GM19240 (cell line): ENCODE results near the gene ZNRF2.
"Not testable (repeated sequence)": the region's sequence is repeated elsewhere in the genome, so short reads cannot be mapped to it uniquely, and the experiment has no call there.

ENCODE experiments used
- DNase-seq: peaks from one replicate; pipeline ENCODE4 v3.0.0; 2011; ENCODE audit warnings: low spot score; ENCODE audit not compliant: insufficient read length

The ZNRF2 gene

GRCh38 chr7:30260246-30260768, 24.1 kb upstream of the ZNRF2 start:
- no peak for DNase-seq

DNA sequence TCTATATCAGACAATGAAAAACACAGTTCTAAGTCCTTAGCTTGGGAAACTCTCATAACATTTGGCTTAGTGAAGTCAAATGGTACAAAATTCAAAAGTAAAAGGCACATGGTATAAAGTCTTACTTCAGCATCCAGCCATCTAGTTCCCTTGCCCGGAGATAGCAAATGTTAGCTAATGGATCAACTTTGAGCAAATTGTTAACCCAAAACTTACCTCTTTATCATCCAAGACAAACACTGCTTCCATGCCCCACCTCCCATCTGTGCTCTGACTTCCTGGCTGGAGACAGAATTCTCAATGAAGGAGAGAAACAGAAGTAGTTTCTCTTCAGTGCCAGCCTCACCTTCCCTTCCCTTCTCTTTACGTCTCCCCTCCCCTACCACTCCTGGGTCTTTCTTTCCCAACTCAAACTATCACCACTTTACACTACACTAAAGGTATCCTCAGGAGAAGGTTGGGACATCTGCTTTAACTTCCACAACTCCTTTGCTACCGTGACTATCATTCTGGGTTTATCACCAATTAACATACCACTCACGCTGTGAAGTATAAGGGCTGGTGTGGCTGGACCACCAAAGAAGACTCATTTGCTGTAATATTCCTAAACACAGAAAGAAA, 21.2 kb upstream of the ZNRF2 start:
- no peak for DNase-seq

DNA sequence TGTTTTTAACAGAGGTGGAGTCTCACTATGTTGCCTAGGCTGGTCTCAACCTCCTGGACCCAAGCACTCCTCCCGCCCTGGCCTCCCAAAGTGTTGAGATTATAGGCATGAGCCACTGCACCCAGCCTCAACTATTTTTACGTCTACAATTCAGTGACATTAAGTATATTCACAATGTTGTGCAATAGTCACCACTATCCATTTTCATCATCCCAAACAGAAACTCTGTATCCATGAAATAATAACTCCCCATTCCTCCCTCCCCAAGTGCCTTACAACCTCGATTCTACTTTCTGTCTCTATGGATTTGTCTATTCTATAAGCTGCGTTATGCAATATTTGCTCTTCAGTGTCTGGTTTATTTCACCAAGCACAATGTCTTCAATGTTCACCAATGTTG, 20.3 kb upstream of the ZNRF2 start:
- no peak for DNase-seq

- DNase-seq: not testable (repeated sequence)
Measured at GRCh38 chr7:30265189-30265588, 19.2 kb upstream of the ZNRF2 start.

GRCh38 chr7:30266686-30267085, 17.7 kb upstream of the ZNRF2 start:
- no peak for DNase-seq

- no peak for DNase-seq
Measured at GRCh38 chr7:30268586-30268985, 15.8 kb upstream of the ZNRF2 start.

DNA sequence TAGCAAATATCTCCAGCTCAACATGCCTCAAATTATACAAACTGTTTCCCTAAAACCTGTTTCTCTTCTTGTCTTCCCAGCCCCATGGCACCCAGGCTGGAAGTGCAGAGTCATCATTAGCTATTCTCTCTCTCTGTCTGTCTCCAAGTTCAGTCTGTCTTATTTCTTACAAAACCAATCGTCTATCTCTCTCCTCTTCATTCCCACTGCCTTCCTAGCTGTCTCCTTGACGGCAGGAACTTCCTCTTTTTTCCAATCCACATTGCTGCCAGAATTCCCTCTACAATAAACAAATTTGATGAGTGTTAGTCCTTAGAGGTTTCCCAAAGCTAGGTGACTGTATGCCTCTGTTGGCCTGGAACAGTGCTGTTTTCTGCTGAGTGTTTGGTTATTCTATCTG, 14.9 kb upstream of the ZNRF2 start:
- DNase-seq: no peak

- no peak for DNase-seq
Measured at GRCh38 chr7:30270921-30271320, 13.5 kb upstream of the ZNRF2 start.

DNA sequence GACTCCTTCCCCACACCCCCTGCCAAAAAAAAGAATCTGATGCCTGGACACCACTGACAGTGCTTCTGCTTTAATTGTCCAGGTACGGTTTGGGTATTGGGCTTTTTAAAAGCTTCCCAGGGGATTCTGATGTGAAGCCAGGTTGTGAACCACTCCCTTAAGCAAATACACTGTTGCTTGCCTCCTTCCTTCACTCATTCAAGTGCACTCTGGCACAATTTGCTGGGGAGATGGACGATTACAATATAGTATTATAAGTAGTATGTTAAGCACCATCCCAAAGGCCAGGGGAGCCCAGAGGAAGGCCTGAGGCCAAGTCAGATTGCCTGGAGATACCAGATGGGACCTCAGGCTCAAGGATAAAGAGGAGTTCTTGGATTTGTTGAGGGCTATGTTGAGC, 12.3 kb upstream of the ZNRF2 start:
- no peak for DNase-seq

DNA sequence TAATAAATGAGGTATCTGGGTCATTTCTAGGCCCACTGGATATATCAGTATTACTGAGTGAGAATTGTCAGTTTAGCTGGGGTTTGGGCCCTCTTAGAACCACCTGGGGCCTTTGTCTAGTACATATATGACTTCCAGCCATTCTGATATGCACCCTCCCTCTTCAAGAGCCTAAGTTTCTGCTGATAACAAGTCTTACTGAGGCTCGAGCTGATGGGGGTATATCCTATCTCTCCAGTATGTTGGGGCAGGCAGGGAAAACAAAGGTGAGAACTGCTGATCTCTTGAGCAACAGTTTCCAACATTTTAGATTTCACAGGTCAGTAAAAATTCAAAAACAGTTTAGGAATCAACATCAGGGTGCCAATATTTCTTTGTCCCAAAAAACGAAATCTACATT, 10.8 kb upstream of the ZNRF2 start:
- no peak for DNase-seq

DNA sequence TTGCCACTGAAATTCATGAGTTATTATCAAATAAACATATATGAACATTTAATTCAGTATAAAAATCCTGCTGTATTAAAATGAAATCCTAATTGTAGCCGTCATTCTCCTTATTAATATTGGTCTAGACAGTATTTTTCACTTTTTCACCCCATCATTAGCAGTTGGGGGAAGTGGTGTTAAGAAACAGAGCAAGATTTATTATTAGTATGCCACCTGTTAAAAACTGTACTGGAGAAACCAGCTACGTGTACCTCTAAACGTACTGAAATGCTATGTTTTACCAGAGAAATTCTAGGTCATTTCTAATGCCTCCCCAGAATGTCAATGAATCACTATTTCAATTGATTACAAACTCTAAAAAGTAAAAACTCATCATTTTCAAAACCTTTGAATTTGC, 9.8 kb upstream of the ZNRF2 start:
- no peak for DNase-seq

DNA sequence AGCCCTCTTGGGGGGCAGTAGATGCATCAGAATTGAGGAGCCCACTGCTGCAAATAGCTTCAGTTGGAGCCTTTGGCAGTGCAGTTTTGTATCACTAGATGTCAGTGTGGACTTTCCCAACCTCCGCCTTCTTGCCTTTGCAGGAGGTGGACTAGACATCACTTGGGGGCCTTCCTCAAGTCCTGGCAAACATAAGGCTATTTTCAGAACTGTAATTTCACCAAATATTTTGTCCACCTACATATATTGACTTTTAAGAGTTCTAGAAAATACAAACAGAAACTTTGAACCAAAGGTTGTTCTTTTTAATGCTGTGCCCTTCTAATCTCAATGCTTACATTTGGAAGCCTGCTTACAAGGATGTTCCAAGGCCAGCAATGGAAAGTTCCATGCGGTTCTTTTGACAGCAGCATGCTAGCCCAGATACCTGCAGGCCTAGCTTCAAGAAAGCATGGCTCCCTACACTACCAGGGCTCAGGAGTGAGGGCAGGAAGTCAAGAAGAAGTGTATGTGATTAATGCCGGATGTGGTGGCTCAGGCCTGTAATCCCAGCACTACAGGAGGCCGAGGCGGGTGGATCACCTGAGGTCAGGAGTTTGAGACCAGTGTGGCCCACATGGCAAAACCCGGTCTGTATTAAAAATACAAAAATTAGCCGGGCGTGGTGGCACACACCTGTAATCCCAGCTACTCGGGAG, 8.0 kb upstream of the ZNRF2 start:
- no peak for DNase-seq

DNA sequence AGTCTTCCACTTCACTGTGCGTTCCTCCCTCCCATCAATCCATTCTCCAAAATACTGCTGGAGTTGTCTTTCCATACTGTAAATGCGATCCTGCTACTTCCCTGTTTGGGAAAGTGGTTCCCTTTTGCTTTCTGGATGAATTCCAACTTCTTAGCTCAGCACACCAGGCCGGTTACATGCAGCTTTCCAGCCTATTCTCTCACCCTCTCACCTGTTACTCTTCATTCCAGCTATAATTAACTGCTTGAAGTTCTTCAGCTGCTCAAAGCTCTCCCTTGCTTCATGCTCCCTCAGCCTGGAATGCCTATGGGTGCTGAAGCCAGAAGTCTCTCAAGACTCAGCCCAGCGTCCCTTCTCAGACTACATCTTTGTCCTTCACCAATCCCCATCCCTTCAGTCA, 6.0 kb upstream of the ZNRF2 start:
- no peak for DNase-seq

DNA sequence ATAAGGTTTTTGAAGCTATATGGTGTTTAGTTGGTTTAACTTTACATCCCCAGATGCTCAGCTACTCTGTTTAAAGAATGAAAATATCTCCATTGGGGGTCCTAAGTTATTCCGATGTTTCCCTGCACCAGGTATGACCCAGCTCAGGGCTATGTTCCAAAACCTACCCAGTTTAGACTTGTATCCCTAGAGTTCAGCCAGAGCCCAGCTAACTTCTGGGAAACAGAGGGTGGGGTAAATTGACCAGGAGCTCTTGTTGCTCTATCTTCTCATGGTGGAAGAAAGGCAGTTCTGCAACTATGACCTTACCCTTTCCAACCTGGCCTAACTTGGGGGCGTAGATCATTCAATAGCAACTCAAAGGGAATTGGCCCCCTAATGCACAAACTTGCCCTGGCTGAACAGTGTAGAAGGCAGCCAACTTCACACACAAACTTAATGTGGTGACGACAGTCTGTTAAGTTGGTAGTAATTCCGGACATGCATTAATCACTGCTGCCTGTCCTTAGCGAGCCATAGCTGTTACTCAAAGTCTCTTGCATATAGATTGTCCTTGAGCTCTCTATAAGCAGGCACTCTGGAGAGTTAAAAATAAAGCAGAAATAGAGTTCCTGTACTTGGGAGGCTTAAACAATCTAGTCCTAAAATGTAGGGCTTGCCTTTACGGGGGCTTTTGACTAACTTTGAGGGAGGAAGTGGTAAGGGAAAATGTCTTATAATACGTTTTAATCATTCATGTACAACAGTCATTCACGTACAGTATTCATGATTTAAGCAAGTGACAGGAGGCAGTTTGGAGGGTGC, 5.3 kb upstream of the ZNRF2 start:
- no peak for DNase-seq

DNA sequence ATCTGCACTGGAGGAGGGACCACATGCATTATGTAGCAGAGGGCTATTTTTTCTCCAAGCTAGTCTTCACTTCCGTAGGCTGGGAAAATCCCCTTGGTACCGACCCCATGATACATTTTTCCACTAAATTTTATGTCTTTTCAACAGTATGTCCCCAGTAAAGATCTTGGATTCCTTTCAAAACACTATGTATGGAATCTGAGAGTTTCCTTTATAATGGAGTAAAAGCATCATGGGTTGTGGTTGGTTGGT, 4.8 kb upstream of the ZNRF2 start:
- no peak for DNase-seq

- DNase-seq: no peak
Measured at GRCh38 chr7:30280631-30281030, 3.8 kb upstream of the ZNRF2 start.

DNA sequence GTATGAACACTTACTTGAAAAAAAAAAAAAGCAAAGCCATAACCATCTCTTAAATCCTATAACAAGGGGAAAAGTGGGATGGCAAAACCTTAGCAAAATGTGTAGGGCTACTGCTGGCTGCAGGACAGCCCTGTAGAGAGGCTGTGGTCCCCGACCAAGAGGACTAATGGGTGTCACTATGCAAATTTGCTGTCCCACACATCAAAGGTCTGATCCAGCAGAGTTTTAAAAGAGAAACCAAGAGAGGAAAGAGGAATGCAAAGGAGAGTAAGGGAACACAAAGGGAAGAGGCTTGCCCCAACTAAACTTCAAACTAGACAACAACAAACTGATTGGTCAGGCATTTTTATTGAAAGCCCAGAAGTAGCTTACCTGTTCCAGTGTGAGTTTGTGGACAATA, 3.1 kb upstream of the ZNRF2 start:
- no peak for DNase-seq

GRCh38 chr7:30281791-30282190, 2.6 kb upstream of the ZNRF2 start:
- no peak for DNase-seq

GRCh38 chr7:30282735-30283134, 1.7 kb upstream of the ZNRF2 start:
- DNase-seq: no peak

DNA sequence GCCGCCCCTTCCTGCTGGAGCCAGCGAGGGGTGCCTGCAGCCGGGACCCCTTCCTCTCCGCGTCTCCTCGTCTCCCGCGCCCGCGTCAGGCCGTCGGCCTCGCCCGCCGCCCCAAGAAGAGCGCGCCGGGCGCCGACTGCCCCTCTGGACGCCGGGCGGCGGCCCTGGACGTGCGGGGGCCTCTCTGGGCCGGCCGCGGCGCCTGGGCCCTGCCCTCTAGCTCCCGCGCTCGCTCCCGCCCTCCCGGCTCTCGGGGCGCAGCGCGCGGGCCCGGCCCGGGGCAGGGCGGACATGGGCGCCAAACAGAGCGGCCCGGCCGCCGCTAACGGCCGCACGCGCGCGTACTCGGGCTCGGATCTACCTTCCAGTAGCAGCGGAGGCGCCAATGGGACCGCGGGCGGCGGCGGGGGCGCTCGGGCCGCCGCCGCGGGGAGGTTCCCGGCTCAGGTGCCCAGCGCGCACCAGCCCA, 704 bp downstream of the ZNRF2 start:
- no peak for DNase-seq

DNA sequence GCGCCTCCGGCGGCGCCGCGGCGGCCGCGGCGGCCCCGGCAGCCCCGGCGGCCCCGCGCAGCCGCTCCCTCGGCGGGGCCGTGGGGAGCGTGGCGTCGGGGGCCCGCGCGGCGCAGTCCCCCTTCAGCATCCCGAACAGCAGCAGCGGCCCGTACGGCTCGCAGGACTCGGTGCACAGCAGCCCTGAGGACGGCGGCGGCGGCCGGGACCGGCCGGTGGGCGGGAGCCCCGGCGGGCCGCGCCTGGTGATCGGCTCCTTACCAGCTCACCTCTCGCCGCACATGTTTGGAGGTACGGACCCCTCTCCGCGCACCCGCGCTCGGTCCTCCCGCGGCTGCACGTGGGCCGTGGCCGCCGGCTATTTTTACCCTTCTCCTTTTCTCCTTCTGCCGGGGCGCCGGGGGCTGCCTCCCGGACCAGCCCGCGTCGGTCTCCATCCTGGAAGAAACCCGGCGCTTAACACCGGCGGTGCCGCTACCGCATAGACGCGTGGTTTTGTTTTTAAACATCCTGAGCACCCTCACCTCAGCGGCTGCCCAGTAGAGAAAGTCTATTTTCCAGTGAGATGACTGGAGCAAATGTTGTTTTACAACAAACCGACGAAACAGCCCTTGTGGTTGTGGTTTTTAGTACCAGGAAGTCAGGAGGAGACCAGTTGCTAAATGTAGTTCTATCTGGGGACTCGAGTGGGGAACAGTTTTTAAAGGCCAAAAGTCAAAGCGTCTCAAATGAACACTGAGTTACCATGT, 1.3 kb downstream of the ZNRF2 start:
- DNase-seq: no peak

- DNase-seq: no peak
Measured at GRCh38 chr7:30286749-30287148, 2.4 kb downstream of the ZNRF2 start.
